Measurements from ENCODE around the gene RBCK1. TPM values are rescaled to one million over a fixed set of nuclear protein-coding genes. Genes with fewer than 3 reads are reported as not detected.

Gene RBCK1
- total RNA-seq, 2 donors from 2014 or later: 41.6 to 43.5 TPM

DNA sequence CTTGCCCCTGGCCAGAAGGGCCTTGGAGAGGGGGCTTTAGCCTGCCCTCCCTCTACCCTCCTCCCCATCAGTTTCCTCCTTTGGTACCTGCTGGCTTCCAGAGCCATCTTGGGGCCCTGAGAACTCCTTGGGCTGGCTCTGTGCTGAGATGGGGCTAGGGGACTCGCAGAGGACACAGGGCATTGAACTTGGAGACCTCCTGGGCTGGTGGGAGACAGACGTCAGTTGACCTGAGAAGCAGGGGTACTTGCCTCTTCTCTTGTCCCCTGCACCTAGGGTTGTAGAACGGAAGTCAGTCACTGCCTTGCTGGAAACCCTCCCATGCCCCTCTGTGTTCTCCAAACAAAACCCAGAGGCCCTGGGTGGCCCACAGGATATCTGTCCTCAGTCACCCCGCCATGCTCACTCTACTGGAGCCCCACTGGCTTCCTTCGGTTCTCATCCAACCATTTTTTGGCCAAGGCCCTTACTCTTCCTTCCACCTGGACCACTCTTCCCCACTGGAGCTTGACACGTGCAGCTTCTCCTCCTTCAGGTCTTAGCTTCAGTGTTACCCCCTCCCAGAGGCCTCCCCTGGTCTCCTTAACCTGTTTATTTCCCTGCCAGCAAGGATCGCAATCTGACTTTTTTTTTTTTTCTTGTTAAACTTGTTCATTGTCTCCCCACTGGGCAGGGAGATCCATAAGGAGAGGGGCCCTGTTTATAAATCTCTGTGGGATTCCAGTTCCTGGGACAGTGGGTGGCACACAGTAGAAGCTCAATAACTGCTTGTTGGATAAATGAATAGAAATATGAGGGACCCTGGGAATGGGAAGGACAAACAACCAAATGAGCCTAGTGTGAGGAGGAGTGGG is 971 bp downstream of the RBCK1 start:
- no peak for DNase-seq
- intact Hi-C loops (cut with DNase I): loop anchor here in 1 of 2 donors (10.0 kb wide), 1 partner anchor 54 kb away; no protein-coding TSS in a partner anchor
- ATAC-seq: no peak

DNA sequence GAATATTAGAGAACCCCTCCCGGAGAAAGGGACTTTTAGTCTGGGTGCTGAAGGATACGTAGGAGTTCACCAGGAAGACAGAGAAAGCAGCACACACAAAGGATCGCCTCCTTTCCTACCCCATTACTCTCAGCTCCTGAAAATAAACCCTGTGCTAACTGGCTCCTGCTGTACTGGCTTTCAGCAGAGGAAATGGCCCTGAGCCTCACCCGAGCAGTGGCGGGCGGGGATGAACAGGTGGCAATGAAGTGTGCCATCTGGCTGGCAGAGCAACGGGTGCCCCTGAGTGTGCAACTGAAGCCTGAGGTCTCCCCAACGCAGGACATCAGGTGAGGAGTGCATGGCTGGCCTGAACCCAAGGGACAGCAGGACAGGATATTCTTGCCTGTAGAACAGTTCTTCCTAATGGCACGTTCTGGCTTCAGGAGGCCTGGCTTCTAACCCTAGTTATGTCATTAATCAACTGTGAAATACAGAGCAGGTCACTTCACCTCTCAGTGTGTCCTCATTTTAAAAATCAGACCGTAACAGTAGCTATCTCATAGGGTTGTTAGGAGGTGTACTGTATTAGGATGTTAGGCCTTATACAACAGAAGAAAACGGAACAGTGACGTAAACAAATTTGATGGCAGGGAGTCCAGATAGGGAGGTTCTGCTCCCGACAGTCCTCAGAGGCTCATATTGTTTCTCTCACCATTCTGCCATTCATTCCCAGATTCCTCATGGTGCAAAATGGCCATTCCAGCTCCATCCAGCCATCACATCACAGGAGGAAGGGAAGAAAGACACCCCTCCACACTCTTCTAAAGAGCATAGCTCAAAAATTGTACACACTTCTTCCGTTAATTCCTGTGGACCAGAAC is 1.8 kb downstream of the RBCK1 start:
- no peak for DNase-seq
- no peak for ATAC-seq
- intact Hi-C loops (cut with DNase I): loop anchor here in 1 of 2 donors (10.0 kb wide), 1 partner anchor 55 kb away; no protein-coding TSS in a partner anchor

DNA sequence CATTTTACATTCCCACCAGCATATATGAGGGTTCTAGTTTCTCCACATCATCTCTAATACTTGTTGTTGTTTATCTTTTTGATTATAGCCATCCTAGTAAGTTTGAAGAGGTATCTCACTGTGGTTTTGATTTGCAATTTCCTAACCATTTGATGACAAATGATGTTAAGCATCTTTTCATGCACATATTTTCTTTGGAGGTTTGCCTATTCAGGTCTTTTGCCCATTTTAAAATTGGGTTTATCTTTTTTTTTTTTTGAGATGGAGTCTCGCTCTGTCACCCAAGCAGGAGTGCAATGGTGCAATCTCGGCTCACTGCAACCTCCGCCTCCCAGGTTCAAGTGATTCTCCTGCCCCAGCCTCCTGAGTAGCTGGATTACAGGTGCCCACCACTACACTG is 4.0 kb downstream of the RBCK1 start:
- DNase-seq: no peak
- ATAC-seq: no peak
- intact Hi-C loops (cut with DNase I): no loop called here

DNA sequence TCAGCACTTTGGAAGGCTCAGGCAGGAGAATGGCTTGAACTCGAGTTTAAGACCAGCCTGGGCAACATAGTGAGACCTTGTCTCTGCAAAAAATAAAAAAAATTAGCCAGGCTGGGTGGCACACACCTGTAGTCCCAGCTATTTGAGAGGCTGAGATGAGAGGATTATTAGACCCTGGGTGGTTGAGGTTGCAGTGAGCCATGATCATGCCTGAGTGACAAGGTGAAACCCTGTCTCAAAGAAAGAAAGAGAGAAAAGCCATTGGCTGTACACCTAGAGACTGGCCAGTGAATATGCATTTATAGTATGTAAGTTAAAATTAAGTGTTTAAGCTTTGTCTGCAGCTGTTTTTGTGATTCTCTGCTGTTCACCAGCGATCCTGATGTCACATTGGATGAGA is 6.1 kb downstream of the RBCK1 start:
- ATAC-seq (no peak), DNase-seq (no peak)
- intact Hi-C loops (cut with DNase I): no loop called here

DNA sequence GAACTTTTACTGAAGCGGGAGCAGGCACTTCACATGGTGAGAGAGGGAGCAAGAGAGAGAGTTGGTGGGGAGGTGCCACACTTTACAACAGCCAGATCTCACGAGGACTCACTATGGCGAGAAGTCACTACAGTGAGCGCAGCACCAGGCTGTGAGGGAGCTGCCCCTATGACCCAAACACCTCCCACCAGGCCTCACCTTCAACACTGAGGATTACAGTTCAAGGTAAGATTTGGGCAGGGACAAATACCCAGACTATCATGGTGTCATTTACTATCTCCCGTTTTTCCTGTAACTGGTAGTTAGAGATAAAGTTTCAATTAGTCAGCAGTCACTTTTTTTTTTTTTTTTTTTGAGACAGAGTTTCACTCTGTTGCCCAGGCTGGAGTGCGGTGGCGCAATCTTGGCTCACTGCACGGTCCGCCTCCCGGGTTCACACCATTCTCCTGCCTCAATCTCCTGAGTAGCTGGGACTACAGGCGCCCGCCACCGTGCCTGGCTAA is 7.8 kb downstream of the RBCK1 start:
- no peak for DNase-seq
- intact Hi-C loops (cut with DNase I): no loop called here
- ATAC-seq: peak; percentile 18 to 49

DNA sequence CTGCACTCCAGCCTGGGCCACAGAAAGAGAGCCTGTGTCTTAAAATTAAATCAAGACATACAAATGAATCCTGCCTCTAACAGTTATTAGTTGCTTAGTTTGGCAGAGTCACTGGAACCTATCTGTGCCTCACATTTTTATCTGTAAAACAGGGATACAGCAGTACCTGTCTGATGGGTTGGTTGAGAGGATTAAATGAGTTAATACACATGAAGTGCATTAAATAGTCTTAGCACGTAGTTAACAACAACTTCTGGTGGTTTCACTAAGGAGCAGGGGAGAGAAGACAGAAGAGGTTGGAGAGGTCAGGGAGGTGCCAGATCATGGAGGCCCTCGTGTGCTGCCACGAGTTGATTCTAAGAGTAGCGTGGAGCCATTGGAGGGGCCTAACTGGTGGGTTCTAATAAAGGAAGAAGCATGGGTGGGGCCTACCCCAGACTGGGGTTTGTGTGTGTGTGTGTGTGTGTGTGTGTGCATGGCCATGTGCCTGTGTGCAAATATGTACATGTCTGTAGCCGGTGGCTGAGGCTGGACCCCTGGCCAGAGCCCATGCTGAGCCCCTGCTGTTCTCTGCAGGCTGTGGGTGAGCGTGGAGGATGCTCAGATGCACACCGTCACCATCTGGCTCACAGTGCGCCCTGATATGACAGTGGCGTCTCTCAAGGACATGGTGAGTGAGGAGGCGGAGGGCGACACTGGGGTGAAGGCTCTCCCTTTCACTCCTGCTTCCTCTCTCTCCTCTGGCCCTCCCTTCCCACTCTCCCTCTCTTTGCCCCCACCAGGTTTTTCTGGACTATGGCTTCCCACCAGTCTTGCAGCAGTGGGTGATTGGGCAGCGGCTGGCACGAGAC is 9.1 kb downstream of the RBCK1 start:
- DNase-seq (no peak), ATAC-seq (no peak)
- intact Hi-C loops (cut with DNase I): no loop called here

DNA sequence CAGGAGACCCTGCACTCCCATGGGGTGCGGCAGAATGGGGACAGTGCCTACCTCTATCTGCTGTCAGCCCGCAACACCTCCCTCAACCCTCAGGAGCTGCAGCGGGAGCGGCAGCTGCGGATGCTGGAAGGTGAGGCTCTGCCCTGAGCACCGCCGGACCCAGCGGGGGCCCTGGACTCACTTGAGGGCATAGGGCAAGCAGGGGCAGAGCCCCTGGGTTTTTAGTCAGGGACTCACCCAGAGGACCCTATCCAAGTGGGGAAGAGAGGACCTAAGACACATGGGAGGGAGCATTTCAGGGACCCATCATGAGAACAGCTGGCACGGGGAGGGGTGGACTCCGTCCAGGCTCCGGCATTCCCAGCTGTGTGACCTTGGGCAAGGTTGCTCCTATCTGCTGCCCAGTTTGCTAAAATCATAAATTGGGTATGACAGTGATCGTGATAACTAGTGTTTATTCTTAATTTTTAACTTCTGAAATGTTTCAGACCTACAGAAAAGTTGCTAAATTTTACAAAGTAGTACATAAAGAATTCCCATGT is 9.8 kb downstream of the RBCK1 start:
- no peak for DNase-seq
- intact Hi-C loops (cut with DNase I): no loop called here
- ATAC-seq: peak in 1 of 2 donors; percentile 60

DNA sequence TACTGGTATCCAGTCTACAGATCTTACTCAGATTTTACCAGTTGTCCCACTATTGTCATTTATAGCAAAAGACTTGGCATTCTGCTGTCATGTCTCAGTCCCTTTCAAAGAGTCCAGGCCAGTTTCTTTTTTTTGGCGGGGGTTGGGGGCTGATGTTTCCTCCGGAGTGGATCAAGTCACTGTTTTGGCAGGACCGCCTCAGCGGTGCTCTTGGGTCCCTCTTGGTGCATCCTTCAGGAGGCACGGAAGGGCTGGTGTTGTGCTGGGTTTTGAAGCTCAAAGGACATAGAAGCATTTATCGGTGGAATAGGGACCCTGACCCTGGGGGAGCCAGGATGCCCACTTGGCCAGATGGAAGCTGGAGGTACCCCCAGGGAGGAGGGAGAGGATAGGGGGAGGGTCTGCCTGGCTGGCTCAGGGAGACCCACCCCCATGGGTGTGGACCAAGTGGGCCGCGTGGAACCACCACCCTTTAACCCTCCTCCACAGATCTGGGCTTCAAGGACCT is 10.8 kb downstream of the RBCK1 start:
- ATAC-seq (no peak), DNase-seq (no peak)
- intact Hi-C loops (cut with DNase I): no loop called here

DNA sequence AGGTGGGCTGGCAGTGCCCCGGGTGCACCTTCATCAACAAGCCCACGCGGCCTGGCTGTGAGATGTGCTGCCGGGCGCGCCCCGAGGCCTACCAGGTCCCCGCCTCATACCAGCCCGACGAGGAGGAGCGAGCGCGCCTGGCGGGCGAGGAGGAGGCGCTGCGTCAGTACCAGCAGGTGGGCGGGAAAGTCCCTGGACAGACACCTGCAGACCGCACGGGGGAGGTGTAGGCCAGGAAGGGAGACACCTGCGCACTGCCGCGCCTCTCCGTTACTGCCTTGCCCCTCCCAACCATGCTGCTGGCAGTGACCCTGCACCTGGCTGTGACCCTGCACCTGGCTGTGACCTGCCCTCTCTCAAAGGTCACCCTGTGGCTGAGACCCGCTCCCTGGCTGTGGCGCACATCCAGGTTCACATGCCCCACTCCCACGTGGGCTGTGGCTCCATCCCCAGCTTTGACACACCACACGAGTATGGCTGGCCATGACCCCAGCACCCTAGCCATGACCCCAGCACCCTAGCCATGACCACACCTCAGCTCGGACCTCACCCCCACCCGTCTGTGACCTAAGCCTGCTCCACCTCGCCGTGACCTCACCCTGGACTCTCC is 11.6 kb downstream of the RBCK1 start:
- ATAC-seq: no peak

DNA sequence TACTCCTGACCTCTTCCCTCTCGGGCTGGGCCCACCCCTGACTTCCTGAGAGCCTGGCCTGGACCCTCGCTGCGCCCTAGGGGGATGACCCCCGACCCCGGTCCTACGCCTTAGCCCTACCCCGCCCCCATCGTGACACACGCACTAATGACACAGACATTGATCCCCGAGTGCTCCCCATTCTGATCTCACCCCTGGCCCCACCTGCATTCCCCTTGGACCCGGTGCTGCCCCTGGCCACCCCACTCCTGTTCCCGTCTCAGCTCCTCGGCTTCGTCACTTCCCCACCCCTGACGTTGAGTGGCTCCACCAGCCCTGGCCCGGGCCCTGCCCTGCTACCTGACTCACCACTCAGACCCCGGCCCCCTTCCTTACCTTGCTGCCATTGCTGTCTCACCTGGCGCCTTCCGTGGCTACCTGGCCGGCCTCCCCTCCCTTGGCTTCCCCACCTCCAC is 12.1 kb downstream of the RBCK1 start:
- ATAC-seq (no peak), DNase-seq (no peak)
- intact Hi-C loops (cut with DNase I): no loop called here

More for the DNA sequence above, 11.6 kb downstream of the RBCK1 start:
- DNase-seq: no peak
- intact Hi-C loops (cut with DNase I): no loop called here

DNA sequence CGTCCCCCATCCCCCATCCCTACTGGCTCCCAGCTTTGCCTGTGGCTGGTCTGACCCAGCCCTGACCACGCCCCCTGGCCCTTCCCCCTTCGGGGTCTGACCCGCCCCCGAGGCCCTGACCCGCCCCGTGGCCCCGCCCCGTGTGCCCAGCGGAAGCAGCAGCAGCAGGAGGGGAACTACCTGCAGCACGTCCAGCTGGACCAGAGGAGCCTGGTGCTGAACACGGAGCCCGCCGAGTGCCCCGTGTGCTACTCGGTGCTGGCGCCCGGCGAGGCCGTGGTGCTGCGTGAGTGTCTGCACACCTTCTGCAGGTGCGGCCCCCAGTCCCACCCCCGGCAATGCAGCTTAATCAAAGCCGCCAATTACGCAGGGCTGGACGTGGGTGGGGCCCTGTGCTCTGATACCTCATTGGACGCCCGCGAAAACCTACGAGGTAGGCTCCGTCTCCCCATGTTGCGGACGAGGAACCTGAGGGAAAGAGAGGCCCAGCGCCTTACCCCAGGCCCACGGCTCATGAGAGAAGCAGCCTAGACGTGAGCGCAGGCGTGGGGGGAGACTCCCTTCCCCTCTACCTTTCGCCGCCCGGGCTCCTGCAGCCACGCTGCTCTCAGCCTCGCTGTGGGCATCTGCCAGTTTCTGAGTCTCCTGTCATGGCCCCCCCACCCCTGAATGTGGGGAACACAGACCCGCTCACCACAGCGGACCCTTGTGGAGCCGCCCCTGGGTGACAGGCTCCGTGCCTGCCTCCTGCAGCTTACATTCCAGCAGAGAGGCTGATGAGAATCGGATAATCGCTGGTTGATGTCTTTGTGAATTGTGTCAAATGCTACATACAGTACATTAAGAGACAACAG is 12.8 kb downstream of the RBCK1 start:
- DNase-seq: no peak
- ATAC-seq: no peak
- intact Hi-C loops (cut with DNase I): no loop called here

DNA sequence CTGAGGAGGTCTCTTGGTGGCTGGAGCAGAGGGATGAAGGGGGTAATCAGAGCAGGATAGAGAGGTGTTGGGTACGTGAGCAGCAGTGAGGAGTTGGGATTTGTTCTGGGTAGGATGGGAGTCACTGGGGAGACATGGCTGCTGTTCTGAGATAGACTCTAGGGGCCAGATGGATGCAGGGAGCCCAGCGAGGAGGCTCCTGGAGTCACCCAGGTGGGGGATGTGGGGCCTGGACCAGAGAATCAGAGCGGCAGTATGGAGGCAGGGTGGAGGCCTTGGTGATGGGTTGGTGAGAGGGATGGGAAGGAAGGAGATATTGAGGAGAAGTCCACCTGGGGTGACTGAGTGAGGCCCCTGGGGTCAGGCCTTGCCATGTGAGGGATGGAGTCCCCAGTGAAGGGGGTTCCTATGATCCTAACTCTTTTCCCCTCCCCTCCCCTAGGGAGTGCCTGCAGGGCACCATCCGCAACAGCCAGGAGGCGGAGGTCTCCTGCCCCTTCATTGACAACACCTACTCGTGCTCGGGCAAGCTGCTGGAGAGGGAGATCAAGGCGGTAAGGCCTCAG is 13.7 kb downstream of the RBCK1 start:
- ATAC-seq (no peak), DNase-seq (no peak)
- intact Hi-C loops (cut with DNase I): no loop called here

DNA sequence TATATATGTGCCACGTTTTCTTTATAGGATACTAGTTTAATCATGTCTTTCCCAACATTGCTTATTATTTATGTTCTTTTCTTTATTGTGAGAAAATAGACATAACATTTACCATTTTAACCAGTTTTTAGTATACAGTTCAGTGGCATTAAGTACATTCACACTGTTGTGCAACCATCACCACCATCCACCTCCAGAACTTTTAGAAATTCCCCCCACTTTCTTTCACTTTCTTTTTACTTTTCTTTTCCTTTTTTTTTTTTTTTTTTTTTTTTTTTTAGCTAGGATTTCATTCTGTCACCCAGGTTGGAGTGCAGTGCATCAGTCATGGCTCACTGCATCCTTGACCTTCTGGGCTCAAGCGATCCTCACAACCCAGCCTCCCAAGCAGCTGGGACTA is 18.5 kb downstream of the RBCK1 start:
- DNase-seq: no peak
- intact Hi-C loops (cut with DNase I): no loop called here
- no peak for ATAC-seq

DNA sequence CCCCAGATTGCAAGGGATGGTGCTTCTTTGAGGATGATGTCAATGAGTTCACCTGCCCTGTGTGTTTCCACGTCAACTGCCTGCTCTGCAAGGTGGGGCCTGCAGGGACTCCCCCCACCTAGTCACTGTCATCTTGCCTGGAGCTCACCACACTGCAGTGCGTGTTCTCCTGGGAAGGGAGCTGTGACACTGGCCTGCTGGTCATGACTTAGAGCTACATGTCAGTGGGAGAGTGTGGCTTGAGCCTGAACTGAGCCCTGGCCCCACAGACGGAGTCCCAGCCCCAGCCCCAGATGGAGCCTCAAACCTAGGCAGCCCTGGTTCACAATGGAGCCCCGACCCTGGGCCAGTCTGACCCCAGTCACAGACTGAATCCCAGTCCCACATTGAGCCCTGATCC is 19.3 kb downstream of the RBCK1 start:
- ATAC-seq: no peak
- intact Hi-C loops (cut with DNase I): no loop called here
- DNase-seq: no peak

DNA sequence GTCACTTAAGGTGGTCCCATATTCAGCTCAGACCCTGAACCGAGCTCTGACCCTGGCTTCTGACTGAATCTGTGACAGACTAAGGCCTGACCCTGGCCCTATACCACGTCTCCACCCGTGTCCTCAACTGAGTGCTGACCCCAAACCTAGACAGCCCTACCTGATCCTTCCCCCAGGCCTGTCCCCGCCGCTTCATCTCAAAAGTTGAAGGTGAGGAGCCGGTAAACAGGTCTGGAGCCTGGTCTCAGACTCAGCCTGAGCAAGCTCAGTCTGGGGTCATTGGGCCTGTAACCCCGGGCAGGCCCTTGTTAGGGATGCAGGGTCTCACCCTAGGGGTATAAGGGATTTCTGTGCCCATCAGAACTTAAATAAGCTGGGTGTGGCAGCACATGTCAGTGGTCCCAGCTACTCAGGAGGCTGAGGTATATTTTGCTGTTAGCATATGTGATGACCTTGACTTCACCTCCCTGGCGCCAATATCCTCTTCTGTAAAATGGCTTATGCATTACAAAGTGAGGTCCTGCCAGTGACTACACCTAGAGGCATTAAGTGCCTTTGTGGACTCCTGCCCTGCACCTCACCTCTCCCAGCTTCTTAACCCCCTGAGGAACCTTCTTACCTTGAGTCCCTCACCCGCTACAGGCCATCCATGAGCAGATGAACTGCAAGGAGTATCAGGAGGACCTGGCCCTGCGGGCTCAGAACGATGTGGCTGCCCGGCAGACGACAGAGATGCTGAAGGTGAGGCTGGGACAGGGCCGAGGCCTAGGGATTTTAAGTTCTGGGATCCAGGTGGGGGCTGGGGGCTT is 20.0 kb downstream of the RBCK1 start:
- intact Hi-C loops (cut with DNase I): no loop called here
- no peak for DNase-seq
- ATAC-seq: no peak

DNA sequence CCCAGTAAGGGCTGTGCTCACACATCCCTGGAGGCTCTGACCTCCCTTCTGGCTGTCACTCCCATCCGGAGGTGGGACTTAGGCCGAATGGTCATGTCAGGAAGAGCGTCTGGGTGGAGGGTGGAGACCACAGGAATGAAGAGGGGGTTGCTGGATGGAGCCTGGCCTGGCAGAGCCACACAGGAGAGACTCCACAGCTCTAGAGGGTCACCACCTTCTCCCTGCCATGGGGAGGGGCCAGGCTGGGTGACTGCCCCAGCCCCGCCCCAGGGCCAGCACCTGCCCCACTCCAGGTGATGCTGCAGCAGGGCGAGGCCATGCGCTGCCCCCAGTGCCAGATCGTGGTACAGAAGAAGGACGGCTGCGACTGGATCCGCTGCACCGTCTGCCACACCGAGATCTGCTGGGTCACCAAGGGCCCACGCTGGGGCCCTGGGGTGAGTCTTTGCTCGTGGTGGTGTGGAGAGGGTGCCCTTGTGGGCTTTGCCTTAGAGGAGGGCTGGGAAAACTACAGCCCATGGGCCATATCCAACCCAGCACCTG is 20.6 kb downstream of the RBCK1 start:
- no peak for DNase-seq
- intact Hi-C loops (cut with DNase I): no loop called here
- ATAC-seq: no peak
